ENCODE data around the gene ORMDL2.

ORMDL2 gene

DNA sequence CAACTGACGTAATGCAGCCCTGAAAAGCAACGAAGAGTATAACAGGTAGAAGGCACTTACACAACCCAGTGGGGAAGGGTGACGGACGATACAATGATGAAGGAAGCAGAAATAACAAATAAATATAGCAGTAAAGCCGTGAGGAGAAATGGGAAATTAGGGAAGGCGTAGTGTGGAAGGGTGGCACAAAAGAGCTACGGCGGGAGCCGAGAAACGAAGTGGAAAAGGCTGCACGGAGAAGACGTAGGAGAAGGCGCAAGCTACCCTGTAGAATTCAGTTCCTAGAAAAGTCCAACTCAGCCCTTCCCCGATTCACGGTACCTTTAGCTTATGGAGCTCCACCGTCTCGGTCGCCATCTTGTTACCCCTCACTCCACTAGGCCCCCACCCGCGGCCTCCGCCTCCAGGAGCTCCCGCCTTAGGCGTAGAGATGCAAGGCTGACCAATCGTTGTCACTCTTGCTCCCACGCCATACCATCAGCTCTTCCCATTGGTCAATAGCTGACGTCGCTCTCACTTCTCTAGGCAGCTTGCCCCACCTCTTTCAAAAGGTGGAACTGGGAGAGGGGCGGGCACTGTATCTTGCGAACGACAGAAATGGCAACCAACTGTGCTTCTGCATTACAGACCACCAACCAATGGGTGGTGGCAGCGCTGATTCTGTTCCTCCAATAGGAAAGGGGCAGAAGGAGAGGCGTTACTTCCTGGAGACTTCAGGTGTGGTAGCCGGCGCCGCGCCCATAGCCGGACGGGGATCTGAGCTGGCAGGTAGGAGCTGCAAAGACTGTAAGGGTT, at the start of gene ORMDL2, which contains the start of gene SARNP:
Gene ORMDL2, plus strand, starts transcription at position 697 of the 795 bp plus-strand sequence. CDS start 959 bp downstream, outside the sequence.
Gene SARNP, minus strand, starts transcription at position 380 of the 795 bp plus-strand sequence. Its CDS starts 23 bp downstream, at position 357.
- DNase-seq, result peak; percentile 99

DNA sequence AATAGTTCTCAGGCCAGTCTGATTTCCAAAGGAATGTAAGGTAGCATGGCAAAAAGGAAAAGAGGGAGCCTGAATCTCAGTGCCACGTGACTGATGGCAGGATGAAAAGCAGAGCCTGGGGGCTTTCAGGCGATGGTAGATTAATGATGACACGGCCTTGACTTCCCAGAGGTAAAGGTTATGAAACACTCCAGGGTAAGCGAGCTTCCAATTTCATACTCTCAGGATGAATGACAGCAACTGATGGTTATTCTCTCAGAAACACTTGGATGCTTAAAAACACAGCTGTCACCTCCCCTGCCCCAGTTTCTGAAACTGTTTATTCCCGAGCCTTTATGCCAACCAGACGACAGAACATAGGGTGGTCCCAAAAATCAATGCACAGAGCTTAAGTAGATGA, 46.1 kb upstream of the ORMDL2 start:
- DNase-seq, result no peak

DNA sequence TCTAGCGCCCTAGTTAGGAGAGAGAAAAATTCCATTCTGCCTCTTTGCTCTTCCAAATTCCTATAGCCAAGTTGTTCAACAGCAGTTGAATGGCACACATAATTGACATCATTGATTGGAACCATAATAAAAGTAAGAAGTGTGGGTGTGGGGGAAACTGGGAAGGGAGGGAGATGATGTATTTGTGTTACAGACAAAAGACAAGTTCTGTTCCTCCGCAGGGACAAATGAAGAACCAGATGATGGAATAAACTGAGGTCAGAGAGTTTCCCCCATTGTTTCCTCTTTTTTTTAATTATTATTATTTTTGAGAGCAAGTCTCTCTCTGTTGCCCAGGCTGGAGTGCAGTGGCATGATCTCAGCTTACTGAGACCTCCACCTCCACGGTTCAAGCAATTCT, 40.0 kb upstream of the ORMDL2 start:
- no peak for DNase-seq

DNA sequence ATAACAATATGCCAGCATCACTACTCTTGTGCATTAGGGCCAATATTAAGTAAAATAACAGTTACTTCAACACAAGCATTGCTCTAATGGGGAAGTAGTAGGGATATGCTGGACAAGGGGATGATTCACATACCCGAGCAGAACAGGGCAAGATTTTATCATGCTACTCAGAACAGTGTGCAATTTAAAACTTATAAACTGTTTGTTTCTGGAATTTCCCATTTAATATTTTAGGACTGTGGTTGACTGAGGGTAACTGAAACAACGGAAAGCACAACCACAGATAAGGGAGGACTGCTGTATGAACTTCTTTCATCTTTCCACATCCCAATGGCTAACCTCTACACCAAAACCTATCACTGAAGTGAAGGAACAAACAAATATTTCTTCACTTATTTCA, 37.2 kb upstream of the ORMDL2 start:
- DNase-seq, result peak; percentile 5

GRCh38 chr12:55788546-55788945, 29.3 kb upstream of the ORMDL2 start:
- no peak for DNase-seq

DNA sequence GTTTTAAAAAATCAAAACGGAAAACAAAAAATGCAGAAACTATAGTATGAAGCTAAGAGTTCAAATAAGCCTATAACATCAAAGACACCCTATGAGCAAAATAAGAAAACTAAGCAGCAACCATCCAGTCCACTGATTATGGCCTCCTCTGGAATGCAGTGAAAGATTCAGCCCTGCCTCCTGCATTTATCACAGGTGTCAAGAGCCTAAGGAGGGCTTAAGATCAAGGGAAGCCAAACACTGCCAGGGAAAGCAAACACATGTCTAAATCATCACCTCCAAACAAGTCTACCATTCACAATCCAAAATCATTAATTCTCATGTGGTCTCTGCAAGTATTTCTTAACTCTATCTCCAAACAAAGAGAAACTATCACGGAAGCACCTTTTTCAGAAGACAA, 28.7 kb upstream of the ORMDL2 start:
- no peak for DNase-seq

DNA sequence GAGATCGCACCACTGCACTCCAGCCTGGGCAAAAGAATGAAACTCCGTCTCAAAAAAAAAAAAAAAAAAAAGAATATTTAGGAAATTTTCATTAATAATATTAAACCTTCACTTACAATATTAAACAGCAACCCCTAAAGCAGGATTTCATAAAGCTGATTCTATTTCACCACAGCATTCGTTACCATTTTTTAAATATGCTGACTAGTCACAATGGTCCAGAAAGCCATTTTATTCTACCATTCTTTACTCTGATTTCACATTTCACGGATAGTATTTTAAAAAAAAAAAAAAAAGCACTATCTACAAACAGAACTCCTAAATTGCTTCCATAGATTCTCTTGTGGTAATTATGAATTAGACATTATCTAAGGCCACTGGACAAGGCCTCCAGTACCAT, 27.9 kb upstream of the ORMDL2 start:
- no peak for DNase-seq

GRCh38 chr12:55795950-55796349, 21.9 kb upstream of the ORMDL2 start:
- no peak for DNase-seq

DNA sequence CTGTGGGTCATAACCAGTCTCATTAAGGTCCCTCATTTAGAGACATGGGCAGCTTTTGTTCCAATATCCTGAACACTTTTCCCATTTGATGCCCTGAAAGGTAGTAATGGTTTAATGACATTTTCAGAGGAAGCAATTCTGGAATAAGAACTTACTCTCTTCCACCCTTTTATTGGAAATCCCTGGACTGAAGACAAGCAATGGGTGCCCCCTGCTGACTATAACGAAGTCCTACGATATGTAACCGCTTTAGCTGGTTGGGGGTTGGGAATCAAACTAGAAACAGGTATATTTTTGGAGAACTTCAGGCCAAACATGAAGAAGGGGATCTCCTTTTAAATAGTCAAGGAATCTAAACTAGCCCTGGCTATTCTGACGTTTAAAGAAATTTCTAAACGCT, 20.8 kb upstream of the ORMDL2 start:
- DNase-seq, result peak; percentile 18

GRCh38 chr12:55797550-55797949, 20.3 kb upstream of the ORMDL2 start:
- DNase-seq, result no peak

DNA sequence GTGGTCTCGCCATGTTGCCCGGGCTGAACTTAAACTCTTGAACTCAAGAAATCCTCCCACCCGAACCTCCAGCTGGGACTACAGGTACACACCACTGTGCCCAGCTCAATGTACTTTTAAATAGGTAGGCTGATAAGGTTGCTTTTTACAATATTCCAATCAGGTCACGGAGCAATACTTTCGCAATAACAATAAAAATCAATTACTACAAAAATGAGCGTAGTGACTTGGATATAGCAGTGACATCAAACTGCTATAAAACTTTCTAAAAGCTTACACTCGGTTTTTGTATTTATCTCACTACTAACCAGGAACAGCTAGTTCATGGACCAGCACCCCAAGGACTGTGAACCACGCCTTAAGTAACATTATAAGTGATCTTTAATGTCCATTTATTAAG, 10.9 kb upstream of the ORMDL2 start:
- DNase-seq, result no peak

GRCh38 chr12:55809274-55809673, 8.6 kb upstream of the ORMDL2 start:
- no peak for DNase-seq

DNA sequence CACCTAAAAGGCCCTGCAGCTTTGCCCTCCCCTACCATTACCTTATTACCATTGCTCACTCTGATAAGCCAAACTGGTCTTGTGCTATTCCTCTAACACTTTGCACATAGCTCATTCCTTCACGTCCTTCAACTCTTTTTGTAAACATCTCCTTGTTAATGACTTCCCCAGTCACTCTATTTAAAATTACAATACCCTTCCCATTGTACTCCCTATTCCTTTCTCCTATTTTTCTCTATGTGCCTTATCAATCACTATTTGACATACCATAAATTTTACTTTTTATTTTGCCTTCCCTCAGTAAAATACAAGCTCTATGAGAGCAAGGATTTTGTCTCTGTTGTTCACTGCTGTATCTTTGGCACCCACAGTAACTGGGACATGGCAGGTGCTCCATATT, 5.8 kb upstream of the ORMDL2 start:
- DNase-seq, result no peak

DNA sequence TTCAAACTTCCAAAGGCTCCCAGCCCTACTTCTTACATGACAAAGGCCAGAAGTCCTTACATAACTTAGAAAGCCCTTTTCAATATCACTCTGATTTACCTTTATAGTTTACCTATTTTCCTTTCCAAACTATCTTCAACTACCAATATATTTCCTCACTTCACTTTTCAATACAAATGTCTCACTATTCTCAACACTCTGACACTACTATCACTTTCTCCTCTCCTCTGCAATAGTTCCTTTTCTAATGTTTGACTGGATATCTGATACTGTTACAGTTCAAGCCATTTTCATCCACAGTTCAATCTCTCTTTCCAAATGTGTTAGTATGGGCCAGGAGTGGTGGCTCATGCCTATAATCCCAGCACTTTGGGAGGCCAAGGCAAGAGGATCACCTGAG, 3.6 kb upstream of the ORMDL2 start:
- DNase-seq, result no peak

DNA sequence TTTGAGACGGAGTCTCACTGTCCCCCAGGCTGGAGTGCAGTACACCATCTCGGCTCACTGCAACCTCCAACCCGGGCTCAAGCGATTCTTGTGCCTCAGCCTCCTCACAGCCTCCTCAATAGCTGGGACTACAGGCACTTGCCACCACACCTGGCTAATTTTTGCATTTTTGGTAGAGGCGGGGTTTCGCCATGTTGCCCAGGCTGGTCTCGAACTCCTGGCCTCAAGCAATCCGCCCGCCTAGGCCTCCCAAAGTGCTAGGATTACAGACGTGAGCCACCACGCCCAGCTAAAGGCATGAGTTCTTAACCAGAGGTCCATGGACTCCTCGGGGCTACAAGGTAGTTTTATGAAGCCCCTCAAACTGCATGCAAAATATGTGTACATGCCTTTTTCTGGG, 2.4 kb upstream of the ORMDL2 start:
- no peak for DNase-seq

DNA sequence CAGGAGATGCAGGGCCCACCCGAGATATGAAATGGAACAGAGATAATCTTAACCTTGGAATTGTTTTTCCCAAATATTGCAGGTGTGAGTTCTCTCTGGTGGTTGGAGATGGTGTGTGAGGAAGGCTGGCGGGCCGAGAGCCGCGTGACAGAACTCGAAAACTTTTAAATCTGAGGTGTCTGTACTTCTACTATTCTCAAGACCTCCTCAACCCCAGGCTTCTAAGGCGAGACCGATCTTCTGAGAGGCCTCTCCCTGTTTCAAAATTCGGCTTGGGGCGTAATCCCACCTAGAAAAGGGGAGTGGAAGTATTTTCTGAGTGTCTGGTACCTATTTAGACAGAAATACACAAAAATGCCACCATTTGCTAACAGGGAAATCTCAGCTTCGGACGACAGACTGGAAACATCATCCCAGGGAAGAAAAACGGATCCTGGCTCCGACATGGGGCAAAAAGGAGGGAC, 928 bp upstream of the ORMDL2 start:
- peak; percentile 21 for DNase-seq

DNA sequence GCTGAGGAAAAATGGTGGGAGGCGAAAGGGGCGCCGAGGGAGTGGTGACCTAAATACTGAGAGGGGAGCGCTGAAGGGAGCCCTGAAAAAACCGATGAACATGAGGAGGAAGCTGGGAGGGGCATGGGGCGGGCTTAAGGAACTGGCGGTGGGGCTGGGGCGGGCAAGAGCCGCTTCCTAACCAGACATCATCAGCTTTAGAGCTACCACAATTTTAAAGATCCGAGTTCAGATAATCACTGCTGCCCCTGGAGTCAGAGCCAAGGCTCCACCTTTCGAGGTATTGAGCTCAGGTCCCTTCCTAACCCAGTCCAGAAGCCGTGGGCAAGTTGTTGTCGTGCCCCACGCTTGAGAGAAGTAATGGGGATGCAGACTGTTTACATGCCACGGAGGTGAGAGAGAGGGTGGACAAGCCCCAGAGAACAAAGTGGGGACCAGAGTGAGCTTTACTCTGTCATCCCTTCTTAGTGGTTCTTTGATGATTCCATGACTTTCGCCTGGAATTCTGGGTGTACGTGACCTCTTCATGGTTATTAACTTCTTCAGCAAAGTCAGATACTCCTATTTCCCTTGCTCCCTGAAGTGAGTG, 393 bp downstream of the ORMDL2 start:
- DNase-seq, result no peak

DNA sequence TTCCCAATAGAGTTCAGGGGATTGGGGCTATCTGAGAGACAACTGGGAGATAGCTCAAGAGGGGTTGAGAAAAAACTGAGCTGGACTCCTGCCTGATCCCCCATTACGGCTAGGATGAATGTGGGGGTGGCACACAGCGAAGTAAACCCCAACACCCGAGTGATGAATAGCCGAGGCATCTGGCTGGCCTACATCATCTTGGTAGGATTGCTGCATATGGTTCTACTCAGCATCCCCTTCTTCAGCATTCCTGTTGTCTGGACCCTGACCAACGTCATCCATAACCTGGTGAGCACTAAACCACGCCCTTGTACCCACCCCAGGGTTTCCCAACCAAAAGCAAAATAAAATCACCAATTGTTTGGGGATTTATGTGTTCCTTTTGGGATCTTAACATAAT, 1.0 kb downstream of the ORMDL2 start:
- DNase-seq, result no peak

DNA sequence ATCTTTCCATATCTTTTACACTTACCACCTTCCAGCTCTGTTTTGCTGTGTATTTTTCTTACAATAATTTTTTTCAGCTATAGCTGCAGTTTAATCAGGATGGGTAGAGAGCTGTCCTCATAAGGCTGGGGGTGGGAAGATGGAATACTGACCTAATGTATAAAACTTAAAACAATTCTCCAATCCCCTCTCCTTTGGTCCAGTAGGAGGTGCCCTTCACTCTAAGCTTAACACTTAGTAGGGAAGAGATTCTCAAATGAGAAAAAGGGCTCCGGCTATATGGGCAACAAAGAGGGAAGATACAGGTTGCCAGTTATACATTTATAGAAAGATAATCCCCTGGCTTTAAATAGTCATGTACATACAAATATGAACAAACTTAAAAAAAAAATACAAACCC, 2.8 kb downstream of the ORMDL2 start:
- no peak for DNase-seq

DNA sequence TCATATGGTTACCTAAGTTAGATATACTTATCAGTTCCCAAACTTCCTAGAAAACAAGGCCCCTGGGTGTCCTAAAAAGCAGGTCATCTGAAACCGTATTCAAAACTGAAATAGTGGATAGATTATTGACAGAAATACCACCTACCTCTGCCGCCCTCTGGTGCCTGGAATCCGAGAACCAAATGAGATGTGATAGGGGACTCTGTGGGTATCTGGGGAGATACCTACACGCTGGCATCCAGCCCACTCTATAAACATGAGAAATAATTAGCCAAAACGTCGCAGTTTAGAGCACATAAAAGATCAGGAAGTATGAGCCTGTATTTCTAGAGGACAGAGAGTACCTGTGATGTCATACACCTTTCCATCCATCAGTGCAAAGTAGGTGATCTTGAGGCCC, 4.4 kb downstream of the ORMDL2 start:
- no peak for DNase-seq

- no peak for DNase-seq
Measured at GRCh38 chr12:55823419-55823818, 5.6 kb downstream of the ORMDL2 start.

GRCh38 chr12:55824726-55825125, 6.9 kb downstream of the ORMDL2 start:
- DNase-seq, result no peak

- DNase-seq, result no peak
Measured at GRCh38 chr12:55827806-55828205, 10.0 kb downstream of the ORMDL2 start.

GRCh38 chr12:55828357-55828756, 10.5 kb downstream of the ORMDL2 start:
- no peak for DNase-seq
